Measurements from ENCODE around the gene LMNB1. TPM values are rescaled to one million over a fixed set of nuclear protein-coding genes. Genes with fewer than 3 reads are reported as not detected.
"Not testable (repeated sequence)": the region's sequence is repeated elsewhere in the genome, so short reads cannot be mapped to it uniquely, and the experiment has no call there.

LMNB1 gene
- total RNA-seq, 1 donor from 2014 or later, result 6.5 TPM

DNA sequence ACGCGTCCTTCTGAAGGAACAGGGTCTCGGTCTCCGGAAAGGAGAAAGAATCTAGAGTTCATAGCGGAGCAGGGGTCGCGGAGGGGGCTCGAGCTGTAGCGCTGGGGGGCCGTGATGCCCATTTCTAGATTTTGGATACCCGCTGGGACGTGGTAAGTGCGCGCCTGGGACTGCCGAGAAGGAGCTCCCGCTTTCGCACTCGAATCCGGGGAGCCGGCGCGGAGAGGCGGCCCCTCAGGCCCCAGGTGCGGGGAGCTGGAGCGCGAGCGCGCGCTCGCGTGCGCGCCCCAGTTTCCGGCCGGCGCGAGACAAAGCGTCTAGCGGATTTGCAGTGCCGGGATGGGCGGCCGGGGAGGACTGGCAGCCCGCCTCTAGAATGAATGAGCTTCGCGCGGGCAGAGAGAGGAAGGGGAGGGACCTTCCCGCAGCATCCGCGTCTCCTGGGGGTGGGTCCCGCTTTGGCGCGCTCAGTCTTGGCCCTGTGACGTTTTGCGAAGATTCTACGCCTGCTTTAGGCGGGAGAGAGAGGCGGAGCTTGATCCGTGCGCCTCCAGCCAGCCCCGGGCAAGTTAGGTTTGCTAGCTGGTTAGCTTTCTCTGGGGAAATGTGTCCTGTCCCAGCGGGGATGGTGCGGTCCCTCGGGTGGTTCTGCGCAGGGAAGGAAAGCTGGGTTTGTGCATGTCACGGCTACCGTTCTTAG, 1.2 kb downstream of the LMNB1 start:
- peak; percentile 95 for DNase-seq (ENCODE audit: low spot score)

DNA sequence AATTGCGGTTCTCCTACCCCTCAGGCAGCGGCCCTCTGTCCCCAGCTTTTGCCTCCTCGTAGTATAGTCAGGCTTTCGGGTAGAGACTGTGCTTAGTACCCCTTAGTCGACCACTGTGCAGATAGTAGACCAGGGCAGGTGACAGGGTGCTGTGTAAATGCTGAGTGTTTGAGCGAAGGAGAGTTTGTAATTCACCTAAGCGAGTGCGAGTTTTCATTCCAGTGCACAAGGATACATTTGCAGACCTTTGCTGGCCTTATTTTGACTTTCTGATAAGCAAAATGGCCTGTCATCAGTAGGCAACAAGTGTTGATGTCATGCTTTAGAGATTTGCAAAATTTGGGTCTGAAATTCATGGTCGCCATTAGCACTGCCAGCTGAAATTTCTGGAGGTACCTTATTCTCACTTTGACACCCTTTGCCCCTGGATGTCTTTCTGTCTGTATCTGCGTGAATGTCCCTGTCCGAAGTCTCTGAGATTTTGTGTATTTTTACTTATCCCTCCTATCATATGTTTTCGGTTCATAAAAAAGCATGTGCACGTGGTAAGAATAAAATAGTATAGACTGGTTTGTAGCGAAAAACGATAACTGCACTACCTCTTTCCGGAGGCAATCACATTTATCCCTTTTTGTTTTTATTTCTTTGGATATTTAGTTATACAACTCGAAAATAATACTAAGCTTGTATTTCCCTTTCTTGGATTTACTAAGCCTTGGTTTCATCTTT, 1.9 kb downstream of the LMNB1 start:
- DNase-seq (ENCODE audit: low spot score), result no peak

DNA sequence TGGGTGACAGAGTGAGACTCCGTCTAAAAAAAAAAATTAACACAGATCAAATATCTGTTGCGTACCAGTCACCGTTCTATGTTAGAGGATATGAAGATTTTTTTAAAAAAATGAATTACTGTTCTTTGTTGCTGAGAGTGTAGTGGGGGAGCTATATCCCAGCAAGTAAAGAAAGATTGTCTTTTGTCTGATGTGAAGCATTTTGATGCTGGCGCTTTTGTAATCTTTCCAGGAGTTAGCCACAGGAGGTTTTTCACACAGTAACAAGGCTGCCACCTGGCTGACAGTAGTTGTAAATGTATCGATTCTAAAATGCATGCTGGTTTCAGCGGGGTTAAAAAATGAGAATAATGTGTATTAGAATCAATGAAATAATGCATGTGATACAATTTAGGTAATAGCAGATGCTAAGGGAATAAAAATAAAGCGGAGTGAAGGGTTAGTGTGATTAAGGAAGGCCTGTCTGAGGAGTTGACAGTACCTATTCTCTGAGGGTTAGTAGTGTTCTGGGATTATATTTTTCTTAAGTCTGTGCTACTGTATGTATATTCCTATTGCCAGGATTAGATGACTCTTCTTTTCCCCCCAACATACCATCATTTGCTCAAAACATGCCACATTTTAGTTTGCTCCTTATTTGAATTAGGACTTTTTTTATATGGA, 3.4 kb downstream of the LMNB1 start:
- DNase-seq (ENCODE audit: low spot score), result no peak

- not testable (repeated sequence) for DNase-seq (ENCODE audit: low spot score)
These were observed 11.5 kb downstream of the LMNB1 start for GRCh38 chr5:126788409-126788808.

- DNase-seq (ENCODE audit: low spot score), result no peak
These were observed 16.2 kb downstream of the LMNB1 start for GRCh38 chr5:126793097-126793496.

DNA sequence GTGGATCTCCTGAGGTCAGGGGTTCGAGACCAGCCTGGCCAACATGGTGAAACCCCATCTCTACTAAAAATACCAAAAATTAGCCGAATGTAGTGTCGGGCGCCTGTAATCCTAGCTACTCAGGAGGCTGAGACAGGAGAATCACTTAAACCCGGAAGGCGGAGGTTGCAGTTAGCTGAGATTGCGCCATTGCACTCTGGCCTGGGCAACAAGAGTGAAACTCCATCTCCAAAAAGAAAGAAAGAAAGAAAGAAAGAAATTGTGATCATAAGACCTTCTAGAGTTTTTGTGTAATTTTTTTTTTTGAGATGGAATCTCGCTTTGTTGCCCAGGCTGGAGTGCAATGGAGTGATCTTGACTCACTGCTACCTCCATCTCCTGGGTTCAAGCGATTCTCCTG, 16.7 kb downstream of the LMNB1 start:
- not testable (repeated sequence) for DNase-seq (ENCODE audit: low spot score)

DNA sequence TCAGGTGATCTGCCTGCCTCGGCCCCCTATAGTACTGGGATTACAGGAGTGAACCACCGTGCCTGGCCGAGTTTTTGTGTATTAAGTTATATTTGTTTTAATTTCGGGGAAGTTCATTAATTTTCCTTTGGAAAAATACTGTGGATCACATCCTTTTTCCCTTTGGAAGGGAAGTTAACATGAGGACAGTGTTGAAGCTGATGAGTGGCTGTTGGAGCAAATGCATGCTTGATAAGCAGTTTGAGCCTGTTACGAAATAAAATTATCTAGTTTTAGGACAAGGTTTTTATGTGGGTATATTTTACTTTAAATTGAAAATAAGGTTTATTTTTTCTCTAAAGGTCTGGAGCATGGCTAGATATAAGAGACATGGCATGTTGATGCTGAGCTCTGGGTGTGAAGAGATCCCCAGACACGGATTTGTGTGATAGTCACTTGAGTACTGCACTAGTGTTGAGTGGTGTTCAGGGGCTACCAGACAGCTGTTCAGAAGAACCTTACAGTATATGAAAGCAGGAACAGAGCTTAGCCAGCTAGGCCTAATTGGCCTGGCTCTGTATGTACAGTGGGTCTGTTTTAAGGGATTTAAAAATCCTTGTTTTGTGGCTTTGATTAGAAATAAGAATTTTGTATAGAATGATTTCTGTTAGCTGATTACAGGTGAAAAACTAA, 17.4 kb downstream of the LMNB1 start:
- DNase-seq (ENCODE audit: low spot score), result no peak

GRCh38 chr5:126799780-126800179, 22.8 kb downstream of the LMNB1 start:
- DNase-seq (ENCODE audit: low spot score), result no peak

DNA sequence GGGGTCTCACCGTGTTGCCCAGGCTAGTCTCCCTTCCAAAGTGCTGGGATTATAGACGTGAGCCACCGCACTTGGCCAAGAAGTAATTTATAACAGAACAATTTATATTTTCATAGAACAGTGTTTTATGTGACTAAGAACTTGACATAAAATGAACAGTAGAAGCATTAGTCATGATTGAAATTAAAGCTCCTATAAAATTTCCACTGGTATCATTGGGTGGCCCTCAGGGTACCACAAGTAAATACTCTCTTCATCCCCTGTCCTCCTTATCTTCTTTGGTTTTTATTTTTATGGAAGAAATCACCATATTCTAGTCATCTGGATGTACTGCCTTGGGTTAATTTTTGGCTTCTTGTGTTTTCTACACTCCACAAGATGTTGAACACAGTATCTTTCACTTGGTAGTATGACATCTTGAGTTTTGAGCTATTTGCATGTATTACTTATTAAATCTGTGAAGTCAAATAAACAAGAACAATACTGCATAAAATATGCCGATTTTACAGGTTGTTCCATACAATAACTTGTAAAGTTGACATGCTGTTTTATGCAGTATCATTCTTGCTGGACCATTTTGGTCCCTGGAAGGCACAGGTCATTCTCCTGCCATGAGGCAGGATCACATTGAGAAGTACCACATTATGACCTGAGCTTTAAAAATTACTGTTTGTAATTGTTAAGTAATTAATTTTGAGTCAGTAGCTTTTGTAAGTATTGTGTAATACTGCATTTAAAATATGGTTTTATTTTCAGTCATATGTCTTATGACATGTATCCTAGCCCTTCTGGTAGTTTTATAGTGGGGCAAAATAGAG, 24.4 kb downstream of the LMNB1 start:
- DNase-seq (ENCODE audit: low spot score), result no peak

- DNase-seq (ENCODE audit: low spot score), result no peak
These were observed 25.0 kb downstream of the LMNB1 start for GRCh38 chr5:126801992-126802294.

GRCh38 chr5:126805063-126805462, 28.1 kb downstream of the LMNB1 start:
- DNase-seq (ENCODE audit: low spot score), result no peak

DNA sequence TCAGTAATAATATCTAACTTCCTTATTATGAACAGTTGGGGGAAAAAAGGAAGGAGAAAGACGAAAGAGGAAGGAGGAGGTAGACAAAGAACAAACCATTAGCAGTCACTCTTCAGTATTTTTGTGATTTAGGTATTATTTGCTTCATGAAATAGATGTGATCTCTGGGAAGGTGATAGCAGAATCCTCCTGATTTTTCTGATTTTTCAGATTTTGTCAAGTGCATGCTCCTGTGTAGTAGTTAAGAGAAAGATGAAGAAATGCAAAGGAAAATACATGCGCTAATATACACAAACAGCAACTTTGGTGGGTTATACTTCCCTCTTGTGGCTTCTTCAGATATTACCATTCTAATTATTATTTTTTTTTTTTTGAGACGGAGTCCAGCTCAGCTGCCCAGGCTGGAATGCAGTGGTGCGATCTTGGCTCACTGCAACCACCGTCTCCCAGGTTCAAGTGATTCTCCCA, 31.6 kb downstream of the LMNB1 start:
- no peak for DNase-seq (ENCODE audit: low spot score)

GRCh38 chr5:126809916-126810315, 33.0 kb downstream of the LMNB1 start:
- no peak for DNase-seq (ENCODE audit: low spot score)

GRCh38 chr5:126810596-126811380, 33.9 kb downstream of the LMNB1 start:
- no peak for DNase-seq (ENCODE audit: low spot score)

- no peak for DNase-seq (ENCODE audit: low spot score)
These were observed 34.7 kb downstream of the LMNB1 start for GRCh38 chr5:126811515-126812198.

- no peak for DNase-seq (ENCODE audit: low spot score)
These were observed 35.2 kb downstream of the LMNB1 start for GRCh38 chr5:126812199-126812570.

GRCh38 chr5:126813799-126814198, 36.9 kb downstream of the LMNB1 start:
- DNase-seq (ENCODE audit: low spot score), result not testable (repeated sequence)

DNA sequence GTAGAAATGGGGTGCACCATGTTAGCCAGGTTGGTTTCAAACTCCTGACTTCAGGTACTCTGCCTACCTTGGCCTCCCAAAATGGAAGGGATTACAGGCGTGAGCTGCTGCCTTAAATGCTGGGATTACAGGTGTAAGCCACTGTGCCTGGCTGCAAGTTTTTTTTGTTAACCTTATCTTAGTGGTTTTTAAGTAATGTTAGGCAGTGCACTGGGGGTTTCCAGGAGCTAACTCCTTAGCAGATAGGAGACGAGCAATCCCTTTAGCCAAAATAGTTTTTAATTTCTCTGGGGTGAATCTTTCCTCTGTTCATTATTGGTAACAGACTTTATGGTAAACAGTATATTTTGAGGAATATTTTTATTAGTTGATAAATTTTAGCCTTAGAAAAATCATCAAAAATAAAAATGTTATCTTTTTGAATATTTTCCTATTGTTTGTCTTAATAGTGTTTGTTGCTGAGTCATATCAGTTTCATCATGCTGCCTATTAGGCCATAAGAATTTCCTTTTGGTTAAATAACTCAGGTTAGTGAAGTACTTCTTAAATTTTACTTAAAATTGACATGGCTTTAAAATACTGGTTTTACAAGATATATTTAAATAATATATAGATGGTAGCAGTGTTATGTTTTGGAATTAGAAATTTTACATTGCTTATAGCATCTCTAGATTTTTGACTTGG, 37.9 kb downstream of the LMNB1 start:
- no peak for DNase-seq (ENCODE audit: low spot score)

GRCh38 chr5:126816649-126817048, 39.7 kb downstream of the LMNB1 start:
- no peak for DNase-seq (ENCODE audit: low spot score)
